ENCODE measurements around the gene FAM83C. TPM values are rescaled to one million over a fixed set of nuclear protein-coding genes. Genes with fewer than 3 reads are reported as not detected.

FAM83C gene
- total and polyA plus RNA-seq, 9 of the 15 experiments (the other 6 are each of a cell fraction or from before 2014, with no cell fraction given) = not detected

DNA sequence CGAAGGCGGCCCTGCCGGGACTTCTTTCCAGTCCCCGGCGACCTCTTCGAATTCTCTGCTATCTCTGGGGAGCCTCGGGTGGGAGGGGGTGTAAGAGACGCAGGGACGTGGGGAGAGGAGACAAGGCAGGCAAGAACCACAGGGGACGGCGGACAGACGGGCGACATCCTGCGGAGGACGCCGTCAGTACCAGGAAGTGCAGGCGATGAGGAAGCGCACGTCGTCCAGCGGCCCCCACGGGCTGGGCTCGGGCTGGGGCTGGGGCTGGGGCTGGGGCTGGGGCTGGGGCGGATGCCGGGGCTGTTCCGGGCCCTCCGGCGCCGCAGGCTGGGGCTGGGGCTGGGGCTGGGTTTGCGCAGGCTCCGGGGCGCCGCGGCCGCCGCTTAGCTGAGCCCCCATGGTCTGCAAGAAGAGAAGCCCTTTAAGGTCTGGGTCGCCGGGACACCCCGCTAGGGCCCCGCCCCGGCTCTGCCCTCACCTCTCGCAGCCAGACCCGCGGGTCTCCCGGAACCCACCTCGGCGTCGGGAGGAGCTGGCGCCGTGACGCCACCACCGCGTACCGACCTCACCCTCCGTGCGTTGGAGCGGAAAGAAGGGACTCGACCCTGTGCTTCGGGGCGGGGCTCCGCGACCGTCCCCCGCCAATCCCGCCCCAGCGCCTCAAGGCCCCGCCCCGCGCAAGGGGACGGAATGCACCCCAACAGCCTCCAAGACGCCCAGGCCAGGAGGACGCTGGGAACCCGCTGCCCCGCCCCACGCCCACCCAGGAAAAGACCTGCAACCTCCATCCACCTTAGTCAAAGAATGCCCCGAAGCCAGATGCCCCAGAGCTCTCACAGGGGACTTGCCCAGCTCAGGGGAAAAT, 14.5 kb downstream of the FAM83C start, which contains the start of gene MMP24OS (continued):
- TF ChIP-seq, protein P1, sequence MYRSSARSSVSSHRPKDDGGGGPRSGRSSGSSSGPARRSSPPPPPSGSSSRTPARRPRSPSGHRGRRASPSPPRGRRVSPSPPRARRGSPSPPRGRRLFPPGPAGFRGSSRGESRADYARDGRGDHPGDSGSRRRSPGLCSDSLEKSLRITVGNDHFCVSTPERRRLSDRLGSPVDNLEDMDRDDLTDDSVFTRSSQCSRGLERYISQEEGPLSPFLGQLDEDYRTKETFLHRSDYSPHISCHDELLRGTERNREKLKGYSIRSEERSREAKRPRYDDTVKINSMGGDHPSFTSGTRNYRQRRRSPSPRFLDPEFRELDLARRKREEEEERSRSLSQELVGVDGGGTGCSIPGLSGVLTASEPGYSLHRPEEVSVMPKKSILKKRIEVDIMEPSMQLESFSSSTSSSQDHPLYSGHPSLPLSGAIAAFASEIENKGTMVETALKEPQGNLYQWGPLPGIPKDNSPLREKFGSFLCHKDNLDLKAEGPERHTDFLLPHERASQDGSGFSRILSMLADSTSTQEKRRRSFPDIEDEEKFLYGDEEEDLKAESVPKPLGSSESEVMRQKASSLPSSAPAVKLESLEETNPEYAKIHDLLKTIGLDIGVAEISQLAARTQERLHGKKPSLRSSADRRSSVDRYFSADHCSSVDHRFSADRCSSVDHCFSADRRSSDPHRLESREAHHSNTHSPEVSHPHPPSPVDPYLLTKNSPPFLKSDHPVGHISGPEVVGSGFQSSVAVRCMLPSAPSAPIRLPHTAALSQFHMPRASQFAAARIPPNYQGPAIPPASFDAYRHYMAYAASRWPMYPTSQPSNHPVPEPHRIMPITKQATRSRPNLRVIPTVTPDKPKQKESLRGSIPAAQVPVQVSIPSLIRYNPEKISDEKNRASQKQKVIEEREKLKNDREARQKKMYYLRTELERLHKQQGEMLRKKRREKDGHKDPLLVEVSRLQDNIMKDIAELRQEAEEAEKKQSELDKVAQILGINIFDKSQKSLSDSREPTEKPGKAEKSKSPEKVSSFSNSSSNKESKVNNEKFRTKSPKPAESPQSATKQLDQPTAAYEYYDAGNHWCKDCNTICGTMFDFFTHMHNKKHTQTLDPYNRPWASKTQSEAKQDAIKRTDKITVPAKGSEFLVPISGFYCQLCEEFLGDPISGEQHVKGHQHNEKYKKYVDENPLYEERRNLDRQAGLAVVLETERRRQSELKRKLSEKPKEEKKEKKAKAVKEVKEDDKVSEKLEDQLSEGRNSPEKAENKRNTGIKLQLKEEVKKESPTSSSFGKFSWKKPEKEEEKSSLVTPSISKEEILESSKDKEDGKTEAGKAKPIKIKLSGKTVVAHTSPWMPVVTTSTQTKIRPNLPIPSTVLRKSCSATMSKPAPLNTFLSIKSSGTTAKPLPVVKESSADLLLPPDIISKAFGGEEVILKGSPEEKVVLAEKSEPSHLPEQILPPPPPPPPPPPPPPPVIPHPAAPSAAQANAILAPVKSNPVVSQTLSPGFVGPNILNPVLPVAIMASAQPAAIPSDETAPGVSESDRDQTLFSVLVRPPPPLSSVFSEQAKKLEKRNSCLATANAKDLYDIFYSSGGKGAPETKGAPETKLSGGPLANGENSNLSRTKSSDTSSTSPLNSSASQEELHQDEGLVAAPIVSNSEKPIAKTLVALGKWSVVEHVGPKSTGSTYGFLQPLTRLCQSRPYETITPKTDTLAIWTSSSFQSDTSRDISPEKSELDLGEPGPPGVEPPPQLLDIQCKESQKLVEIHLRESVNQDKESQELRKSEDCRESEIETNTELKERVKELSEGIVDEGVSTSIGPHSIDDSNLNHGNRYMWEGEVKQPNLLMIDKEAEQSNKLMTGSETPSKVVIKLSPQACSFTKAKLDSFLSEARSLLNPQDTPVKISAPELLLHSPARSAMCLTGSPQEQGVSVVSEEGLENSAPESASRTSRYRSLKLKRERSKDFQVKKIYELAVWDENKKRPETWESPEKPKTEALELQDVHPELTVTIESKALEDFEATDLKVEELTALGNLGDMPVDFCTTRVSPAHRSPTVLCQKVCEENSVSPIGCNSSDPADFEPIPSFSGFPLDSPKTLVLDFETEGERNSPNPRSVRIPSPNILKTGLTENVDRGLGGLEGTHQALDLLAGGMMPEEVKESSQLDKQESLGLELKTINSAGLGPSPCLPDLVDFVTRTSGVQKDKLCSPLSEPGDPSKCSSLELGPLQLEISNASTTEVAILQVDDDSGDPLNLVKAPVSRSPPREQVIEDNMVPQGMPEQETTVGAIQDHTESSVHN (IDR thresholded peaks at IDR 0.05; ENCODE audit: borderline replicate concordance in 1 of 2, low read depth in 1 of 2) = no peak
- peak; percentile 79; the same call in 1 of the 2 replicates for TF ChIP-seq POLR2AphosphoS5 (IDR thresholded peaks at IDR 0.05; ENCODE audit: control insufficient read depth, insufficient read depth, low read depth, low read length)
- no peak for TF ChIP-seq SLC30A9 (CRISPR knock-in tag; IDR thresholded peaks at IDR 0.05)
- peak; percentile 53 for TF ChIP-seq FIP1L1 (IDR thresholded peaks at IDR 0.05; ENCODE audit: low read depth, low read length, poor library complexity, severe bottlenecking)
- TF ChIP-seq ZNF143 (CRISPR knock-in tag; IDR thresholded peaks at IDR 0.05) = no peak
- no peak for TF ChIP-seq ZNF77 (CRISPR knock-in tag; IDR thresholded peaks at IDR 0.05)
- TF ChIP-seq MYNN (IDR thresholded peaks at IDR 0.05) = no peak
- TF ChIP-seq MYNN (CRISPR knock-in tag; IDR thresholded peaks at IDR 0.05) = no peak
- TF ChIP-seq POLR2H (tag; IDR thresholded peaks at IDR 0.05; ENCODE audit: low read depth) = peak; percentile 66; the same call in 1 of the 2 replicates
- no peak for TF ChIP-seq TAL1 (IDR thresholded peaks at IDR 0.05)
- TF ChIP-seq TOE1 (IDR thresholded peaks at IDR 0.05; ENCODE audit: borderline replicate concordance) = no peak
- TF ChIP-seq TOE1 (CRISPR knock-in tag; IDR thresholded peaks at IDR 0.05; ENCODE audit: borderline replicate concordance, low read depth) = no peak
- TF ChIP-seq MCM7 (IDR thresholded peaks at IDR 0.05) = no peak
- TF ChIP-seq MTA3 (IDR thresholded peaks at IDR 0.05; ENCODE audit: borderline replicate concordance) = peak; percentile 52; the same call in 1 of the 2 replicates
- no peak for TF ChIP-seq SRSF9 (IDR thresholded peaks at IDR 0.05; ENCODE audit: borderline replicate concordance, low read depth, low read length)
- TF ChIP-seq ZBTB43 (CRISPR knock-in tag; IDR thresholded peaks at IDR 0.05) = no peak
- TF ChIP-seq ZNF584 (CRISPR knock-in tag; IDR thresholded peaks at IDR 0.05; ENCODE audit: low read depth) = no peak
